GM06990 (cell line): ENCODE data around the gene SDK2.

Experiments used
- DNase-seq: peaks from one replicate; pipeline ENCODE4 v3.0.0-alpha.2; 2011; ENCODE audit not compliant: insufficient read length; ENCODE audit errors: extremely low read depth
- H3K27me3 ChIP-seq: replicated peaks from 2 replicates; pipeline ENCODE4 v1.6.0; 2011; ENCODE audit warnings: low read length; ENCODE audit not compliant: control insufficient read depth, insufficient read depth
- H3K36me3 ChIP-seq: 2 replicates; pipeline ENCODE4 v1.5.1; 2011; ENCODE audit warnings: low read length; ENCODE audit not compliant: control insufficient read depth, insufficient read depth
- H3K4me3 ChIP-seq: replicated peaks from 2 replicates; pipeline ENCODE4 v1.5.1; 2011; ENCODE audit warnings: low read depth, mild to moderate bottlenecking, control low read depth, low read length
- TF ChIP-seq, protein P1 (sequence below): IDR thresholded peaks from 2 replicates; pipeline ENCODE4 v1.5.1; 2011; ENCODE audit warnings: low read length, control low read depth, mild to moderate bottlenecking, inconsistent platforms; ENCODE audit not compliant: insufficient read depth, poor library complexity, severe bottlenecking

SDK2 gene

DNA sequence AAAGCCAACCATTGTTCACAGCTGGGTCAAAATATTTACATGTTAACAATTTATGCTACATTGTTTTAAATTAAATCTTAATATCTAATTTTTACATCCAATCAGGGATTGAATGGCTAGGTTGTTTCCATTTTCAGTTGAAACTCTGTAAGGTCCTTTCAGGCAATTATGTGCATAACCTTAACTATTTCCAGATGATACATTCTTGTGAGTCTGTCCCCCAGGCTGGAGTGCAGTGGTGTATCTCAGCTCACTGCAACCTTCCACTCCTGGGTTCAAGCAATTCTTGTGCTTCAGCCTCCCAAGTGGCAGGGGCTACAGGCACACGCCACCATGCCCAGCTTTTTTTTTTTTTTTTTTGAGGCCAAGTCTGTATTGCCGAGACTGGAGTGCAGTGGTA lies 342.9 kb downstream of the SDK2 start:
- Histone ChIP-seq H3K4me3 (no peak overlapping the region), H3K36me3 (no peaks in the 10 kb centered on the region; the same call in 1 of the 2 replicates), H3K27me3 (no peaks in the 10 kb centered on the region)
- DNase-seq, result no peak
- TF ChIP-seq, protein P1, sequence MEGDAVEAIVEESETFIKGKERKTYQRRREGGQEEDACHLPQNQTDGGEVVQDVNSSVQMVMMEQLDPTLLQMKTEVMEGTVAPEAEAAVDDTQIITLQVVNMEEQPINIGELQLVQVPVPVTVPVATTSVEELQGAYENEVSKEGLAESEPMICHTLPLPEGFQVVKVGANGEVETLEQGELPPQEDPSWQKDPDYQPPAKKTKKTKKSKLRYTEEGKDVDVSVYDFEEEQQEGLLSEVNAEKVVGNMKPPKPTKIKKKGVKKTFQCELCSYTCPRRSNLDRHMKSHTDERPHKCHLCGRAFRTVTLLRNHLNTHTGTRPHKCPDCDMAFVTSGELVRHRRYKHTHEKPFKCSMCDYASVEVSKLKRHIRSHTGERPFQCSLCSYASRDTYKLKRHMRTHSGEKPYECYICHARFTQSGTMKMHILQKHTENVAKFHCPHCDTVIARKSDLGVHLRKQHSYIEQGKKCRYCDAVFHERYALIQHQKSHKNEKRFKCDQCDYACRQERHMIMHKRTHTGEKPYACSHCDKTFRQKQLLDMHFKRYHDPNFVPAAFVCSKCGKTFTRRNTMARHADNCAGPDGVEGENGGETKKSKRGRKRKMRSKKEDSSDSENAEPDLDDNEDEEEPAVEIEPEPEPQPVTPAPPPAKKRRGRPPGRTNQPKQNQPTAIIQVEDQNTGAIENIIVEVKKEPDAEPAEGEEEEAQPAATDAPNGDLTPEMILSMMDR, result no peak

DNA sequence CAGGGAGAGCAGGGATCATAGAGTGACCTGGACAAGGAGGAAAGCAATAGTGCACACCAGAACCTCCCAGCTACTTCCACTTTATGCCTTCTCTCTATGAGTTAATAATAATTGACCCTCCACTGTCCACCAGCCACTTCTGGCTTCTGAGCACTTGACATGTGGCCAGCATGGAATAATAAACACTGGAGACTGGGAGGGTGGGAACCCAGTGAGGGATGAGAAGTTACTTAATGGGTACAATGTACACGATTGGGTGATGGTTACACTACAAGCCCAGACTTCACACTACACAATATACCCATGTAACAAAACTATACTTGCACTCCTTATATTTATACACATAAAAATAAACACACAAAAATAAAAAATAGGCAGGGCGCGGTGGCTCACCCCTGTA lies 343.9 kb downstream of the SDK2 start:
- TF ChIP-seq, protein P1, result no peak
- no peak overlapping the region for H3K4me3 ChIP-seq
- H3K27me3 ChIP-seq, result no peaks in the 10 kb centered on the region
- DNase-seq, result no peak
- H3K36me3 ChIP-seq, result no peaks in the 10 kb centered on the region; the same call in 1 of the 2 replicates

DNA sequence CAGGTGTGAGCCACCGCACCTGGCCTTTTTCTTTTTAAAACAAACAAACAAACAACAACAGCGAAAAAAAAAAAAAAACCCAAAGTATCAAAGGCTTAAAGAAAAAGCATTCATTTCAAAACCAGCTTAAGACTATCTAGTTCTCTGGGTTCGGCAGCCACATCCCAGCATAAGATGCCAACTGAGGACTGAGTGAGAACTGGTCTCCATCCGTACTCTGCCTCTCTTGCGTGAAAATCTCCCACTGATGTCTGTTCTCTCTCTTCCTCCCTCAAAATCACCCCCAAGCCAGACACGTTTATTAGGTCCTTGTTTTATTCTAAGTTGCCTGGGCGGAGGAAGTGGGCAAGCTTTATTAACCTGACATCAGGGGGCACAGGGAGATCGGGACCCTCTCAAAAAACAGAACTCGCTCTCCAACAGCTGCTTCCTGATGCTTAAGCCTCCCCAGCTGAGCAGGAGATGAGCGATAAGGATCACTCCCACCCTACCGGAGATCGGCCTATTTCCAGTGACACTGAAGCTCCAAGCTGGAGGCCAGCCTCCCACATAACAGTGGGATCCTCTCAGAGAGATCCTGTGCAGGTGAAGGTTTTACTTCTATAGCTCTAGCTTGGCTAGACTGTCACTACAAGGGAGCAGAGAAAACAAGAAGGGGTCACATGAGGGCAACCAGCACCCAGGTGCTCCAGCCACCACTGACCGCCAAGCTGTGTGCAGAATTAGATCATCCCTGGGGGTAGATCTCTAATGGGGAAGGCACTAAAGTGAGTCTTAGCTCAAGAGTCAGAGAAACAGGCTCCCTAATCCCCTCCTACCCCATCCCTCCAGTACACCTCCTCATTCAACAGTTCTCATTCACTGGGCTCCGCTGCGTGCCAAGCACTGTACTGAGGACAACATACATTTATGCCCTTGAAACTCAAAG lies 346.0 kb downstream of the SDK2 start:
- H3K27me3 ChIP-seq, result no peaks in the 10 kb centered on the region
- no peak overlapping the region for H3K4me3 ChIP-seq
- no peak for DNase-seq
- no peaks in the 10 kb centered on the region; the same call in 1 of the 2 replicates for H3K36me3 ChIP-seq
- TF ChIP-seq, protein P1, result no peak

DNA sequence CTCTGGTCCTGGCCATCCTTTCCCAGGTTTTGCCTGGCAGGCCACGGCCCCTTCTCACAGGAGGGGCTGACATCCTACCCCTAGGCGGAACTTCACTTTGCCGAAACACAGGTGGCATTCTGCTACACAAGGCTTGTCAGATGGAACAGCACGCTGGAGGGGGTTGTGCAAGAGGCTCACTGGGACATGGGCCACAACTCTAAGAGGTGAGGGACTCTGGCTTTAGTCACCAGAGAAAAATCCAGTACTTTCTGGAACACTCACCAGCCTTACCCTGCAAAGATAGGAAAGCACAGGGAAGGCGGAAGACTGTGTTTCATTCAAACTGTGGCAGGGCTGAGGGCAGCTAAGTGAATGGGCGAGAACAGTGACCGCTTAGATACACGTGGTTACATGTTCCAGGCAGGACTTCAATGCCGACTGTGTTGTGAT lies 350.7 kb downstream of the SDK2 start:
- H3K4me3 ChIP-seq, result no peak overlapping the region
- TF ChIP-seq, protein P1, result no peak
- DNase-seq, result no peak
- H3K27me3 ChIP-seq, result no peaks in the 10 kb centered on the region
- H3K36me3 ChIP-seq, result no peaks in the 10 kb centered on the region

DNA sequence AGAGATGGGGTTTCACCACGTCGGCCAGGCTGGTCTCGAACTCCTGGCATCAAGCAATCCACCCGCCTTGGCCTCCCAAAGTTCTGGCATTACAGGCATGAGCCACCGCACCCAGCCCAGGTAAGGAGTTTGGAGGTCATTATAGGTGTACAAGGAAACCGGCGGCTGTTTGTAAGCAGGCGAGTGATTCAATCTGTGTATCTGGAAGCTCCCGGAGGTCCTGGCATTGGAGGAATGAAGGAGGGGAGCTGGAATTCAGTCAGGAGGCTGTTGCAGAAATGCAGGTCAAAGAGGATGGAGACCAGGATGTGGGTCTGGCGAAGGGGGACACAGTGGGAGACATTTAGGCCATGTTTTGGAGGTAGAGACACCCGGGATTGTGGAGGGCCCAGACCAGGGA lies 351.2 kb downstream of the SDK2 start:
- Histone ChIP-seq H3K4me3 (no peak overlapping the region), H3K27me3 (no peaks in the 10 kb centered on the region), H3K36me3 (no peaks in the 10 kb centered on the region)
- DNase-seq, result no peak
- TF ChIP-seq, protein P1, result no peak
